ENCODE measurements around the gene RHBDD1. TPM values are rescaled to one million over a fixed set of nuclear protein-coding genes. Genes with fewer than 3 reads are reported as not detected.
A peak's percentile ranks its signal among the peaks of the same experiment; 100 is the strongest.

The RHBDD1 gene
- total RNA-seq, 2 donors from 2014 or later, result 10.2 to 17.3 TPM

DNA sequence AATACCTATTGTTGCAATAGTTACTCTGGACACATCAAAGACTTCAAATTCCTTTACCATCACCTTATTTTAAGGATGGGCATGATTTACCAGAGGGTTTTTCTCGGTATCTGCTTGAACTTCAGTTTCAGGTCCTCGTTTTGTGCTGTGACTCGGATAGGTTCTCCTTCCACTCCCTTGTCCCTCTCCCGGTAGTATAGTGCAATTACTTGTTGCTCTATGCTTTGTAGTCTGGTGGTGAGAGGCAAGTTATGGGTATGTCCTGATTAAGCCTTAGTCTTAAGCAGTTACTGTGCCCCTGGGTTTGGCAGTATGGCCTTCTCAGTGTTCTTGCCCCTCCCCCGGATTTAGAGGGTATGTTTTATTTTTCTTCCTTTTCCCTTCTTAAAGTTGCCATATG is 96.6 kb downstream of the RHBDD1 start:
- TF ChIP-seq, protein P1, sequence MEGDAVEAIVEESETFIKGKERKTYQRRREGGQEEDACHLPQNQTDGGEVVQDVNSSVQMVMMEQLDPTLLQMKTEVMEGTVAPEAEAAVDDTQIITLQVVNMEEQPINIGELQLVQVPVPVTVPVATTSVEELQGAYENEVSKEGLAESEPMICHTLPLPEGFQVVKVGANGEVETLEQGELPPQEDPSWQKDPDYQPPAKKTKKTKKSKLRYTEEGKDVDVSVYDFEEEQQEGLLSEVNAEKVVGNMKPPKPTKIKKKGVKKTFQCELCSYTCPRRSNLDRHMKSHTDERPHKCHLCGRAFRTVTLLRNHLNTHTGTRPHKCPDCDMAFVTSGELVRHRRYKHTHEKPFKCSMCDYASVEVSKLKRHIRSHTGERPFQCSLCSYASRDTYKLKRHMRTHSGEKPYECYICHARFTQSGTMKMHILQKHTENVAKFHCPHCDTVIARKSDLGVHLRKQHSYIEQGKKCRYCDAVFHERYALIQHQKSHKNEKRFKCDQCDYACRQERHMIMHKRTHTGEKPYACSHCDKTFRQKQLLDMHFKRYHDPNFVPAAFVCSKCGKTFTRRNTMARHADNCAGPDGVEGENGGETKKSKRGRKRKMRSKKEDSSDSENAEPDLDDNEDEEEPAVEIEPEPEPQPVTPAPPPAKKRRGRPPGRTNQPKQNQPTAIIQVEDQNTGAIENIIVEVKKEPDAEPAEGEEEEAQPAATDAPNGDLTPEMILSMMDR (IDR thresholded peaks at IDR 0.05), result no peak
- Histone ChIP-seq H3K27ac (no peak overlapping the region), H3K9me3 (no peaks in the 10 kb centered on the region), H3K4me1 (ENCODE audit: control insufficient read depth in 1 of 2, low read depth in 2 of 2) (peaks cover 3 to 19% of the 10 kb centered on the region in 2 donors), H3K4me3 (no peak overlapping the region), H3K27me3 (replicated peaks; ENCODE audit: insufficient read depth) (no peaks in the 10 kb centered on the region), H3K36me3 (no peaks in the 10 kb centered on the region)
- DNase-seq (ENCODE audit: low spot score) (no peak), ATAC-seq (ENCODE audit: insufficient number of reproducible peaks, low FRiP score, low read depth) (no peak)

DNA sequence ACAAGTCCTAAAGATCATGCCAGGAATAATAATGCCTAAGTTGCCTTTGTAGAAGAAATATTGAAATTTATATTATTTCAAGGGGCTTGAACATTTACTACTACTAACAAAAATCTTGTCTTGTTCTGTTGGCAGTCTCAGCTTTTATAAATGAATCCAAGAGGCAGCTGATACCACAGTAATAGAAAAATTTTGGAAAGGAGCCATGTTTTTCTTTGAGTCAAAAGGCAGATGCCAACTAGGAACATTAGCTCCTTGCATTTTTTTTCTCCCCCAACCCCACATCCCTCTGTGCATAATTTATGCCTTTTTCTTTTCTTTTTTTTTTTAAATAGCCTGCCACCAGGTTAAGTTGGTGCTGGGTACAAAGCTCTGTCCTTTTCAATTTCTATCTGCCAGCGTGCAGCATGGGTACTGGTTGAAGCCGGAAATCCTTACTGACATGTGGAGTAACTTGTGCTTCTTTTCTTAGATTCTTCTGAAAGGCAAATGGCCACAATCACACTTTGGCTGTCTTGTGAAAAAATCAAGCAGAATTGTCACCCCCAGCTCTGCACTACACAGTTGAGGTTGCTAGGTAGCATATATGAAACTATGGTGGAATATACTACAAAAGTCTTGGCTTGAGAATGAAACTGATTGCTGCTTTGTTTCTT is 98.8 kb downstream of the RHBDD1 start:
- TF ChIP-seq, protein P1 (IDR thresholded peaks at IDR 0.05), result no peak
- H3K4me1 ChIP-seq (ENCODE audit: control insufficient read depth in 1 of 2, low read depth in 2 of 2), result peaks cover 3 to 19% of the 10 kb centered on the region in 2 donors
- H3K9me3 ChIP-seq, result no peaks in the 10 kb centered on the region
- H3K4me3 ChIP-seq, result no peak overlapping the region
- no peak overlapping the region for H3K27ac ChIP-seq
- H3K27me3 ChIP-seq (replicated peaks; ENCODE audit: insufficient read depth), result no peaks in the 10 kb centered on the region
- ATAC-seq (ENCODE audit: insufficient number of reproducible peaks, low FRiP score, low read depth) (no peak), DNase-seq (ENCODE audit: low spot score) (no peak)
- no peaks in the 10 kb centered on the region for H3K36me3 ChIP-seq

DNA sequence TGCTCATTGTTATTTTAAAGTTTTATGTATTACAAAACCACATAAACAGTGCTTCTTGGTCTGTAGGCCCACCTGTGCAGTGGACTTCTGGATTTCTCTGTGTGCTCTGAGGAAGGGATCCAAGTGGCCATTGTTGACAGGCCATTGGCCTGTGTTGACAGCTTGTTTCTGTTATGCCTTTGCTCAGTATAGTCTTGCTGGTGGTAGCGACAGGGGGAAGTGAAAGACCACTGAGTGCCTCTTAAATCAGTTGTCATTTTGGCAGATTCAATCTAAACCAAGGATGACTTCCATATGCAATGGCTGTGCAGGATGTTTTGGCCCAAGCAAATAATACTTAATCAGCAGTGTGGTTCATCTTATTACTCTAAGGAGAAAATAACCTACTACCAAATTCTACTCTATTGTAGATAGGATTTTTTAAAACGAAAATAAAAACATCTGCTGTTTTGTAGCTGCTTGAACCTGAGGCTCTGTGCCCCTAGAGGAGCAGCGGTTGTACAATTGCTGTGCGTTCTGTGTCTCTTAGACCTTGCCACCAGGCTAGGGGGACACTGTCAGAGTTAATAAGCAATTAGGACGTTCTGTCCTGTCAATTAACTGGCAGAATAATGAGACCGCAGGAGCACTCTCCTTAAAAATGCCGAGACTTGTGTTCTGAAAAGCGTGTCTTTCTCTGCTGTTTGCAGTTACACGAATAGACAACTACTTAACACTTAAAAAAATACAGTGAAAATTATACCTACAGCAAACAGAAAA is 108.2 kb downstream of the RHBDD1 start:
- ATAC-seq (ENCODE audit: insufficient number of reproducible peaks, low FRiP score, low read depth), result no peak
- H3K4me1 ChIP-seq (ENCODE audit: control insufficient read depth in 1 of 2, low read depth in 2 of 2), result no peaks in the 10 kb centered on the region
- H3K36me3 ChIP-seq, result no peaks in the 10 kb centered on the region
- TF ChIP-seq, protein P1 (IDR thresholded peaks at IDR 0.05), result no peak
- no peak for DNase-seq (ENCODE audit: low spot score)
- no peaks in the 10 kb centered on the region for H3K9me3 ChIP-seq
- H3K27me3 ChIP-seq (replicated peaks; ENCODE audit: insufficient read depth), result no peaks in the 10 kb centered on the region
- no peak overlapping the region for H3K27ac ChIP-seq
- H3K4me3 ChIP-seq, result no peak overlapping the region

DNA sequence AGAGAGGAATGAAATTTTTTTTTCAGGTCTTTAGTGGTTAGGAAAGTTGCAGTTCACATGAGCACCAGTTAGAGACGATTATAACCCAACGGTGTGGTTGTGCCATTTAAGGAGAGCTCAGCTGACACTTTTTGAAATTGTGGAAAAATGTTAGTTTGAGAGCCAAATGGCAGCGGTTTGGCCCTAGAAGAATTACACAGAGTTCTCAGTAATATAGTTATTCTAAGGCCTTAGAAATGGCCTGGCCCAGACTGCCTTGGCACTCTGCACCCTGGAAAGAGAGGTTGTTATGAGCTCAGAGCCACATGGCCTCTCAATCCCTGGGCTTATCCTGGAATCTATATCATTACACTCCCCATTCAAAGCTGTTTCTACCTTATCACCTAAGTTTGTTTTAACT is 117.4 kb downstream of the RHBDD1 start:
- peak overlapping the region; percentile 46 to 81 for H3K27ac ChIP-seq
- peak; percentile 85 for ATAC-seq (ENCODE audit: insufficient number of reproducible peaks, low FRiP score, low read depth)

DNA sequence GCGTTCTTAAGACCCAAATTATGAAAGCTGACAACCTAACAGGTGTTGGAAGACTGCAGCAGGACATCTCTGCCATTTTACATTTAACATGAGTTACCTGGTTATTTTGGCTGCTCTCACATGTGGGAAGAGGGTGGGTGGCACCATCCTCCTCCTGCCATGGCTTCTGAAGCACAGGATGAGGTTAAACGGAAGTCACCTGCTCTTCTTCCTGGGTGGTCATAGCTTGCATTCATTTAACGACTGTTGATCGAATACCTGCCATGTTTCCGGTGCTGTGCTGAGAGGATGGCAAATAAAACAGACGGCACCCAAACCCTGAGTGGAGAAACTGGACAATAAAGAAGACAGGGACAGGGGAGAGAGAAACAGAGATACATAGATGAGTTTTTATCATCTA is 118.0 kb downstream of the RHBDD1 start:
- Histone ChIP-seq H3K4me3 (no peak overlapping the region), H3K36me3 (no peaks in the 10 kb centered on the region), H3K27me3 (replicated peaks; ENCODE audit: insufficient read depth) (no peaks in the 10 kb centered on the region), H3K27ac (peak overlapping the region; percentile 46 to 81), H3K4me1 (ENCODE audit: control insufficient read depth in 1 of 2, low read depth in 2 of 2) (peaks cover 16 to 35% of the 10 kb centered on the region in 2 donors), H3K9me3 (no peaks in the 10 kb centered on the region)
- TF ChIP-seq, protein P1 (IDR thresholded peaks at IDR 0.05), result no peak
- no peak for DNase-seq (ENCODE audit: low spot score)
- no peak for ATAC-seq (ENCODE audit: insufficient number of reproducible peaks, low FRiP score, low read depth)

More for the DNA sequence above, 117.4 kb downstream of the RHBDD1 start:
- Histone ChIP-seq H3K9me3 (no peaks in the 10 kb centered on the region), H3K4me1 (ENCODE audit: control insufficient read depth in 1 of 2, low read depth in 2 of 2) (peaks cover 16 to 35% of the 10 kb centered on the region in 2 donors), H3K36me3 (no peaks in the 10 kb centered on the region), H3K27me3 (replicated peaks; ENCODE audit: insufficient read depth) (no peaks in the 10 kb centered on the region), H3K4me3 (no peak overlapping the region)
- no peak for DNase-seq (ENCODE audit: low spot score)
- TF ChIP-seq, protein P1 (IDR thresholded peaks at IDR 0.05), result no peak
